Measurements from ENCODE around the gene RNF223.

RNF223 gene

GRCh38 chr1:1046767-1047166 lies 27.3 kb downstream of the RNF223 start:
- no peaks in the 10 kb centered on the region for H3K4me1 ChIP-seq (ENCODE audit: control insufficient read depth, insufficient read depth, low read length)
- H3K36me3 ChIP-seq (ENCODE audit: control insufficient read depth, insufficient read depth, low read length) = peaks cover 79% of the 10 kb centered on the region
- no peak overlapping the region for H3K9ac ChIP-seq (ENCODE audit: low read length)
- no peaks in the 10 kb centered on the region for H3K9me3 ChIP-seq (ENCODE audit: control insufficient read depth, insufficient read depth, low read depth, low read length)
- H3K27me3 ChIP-seq (ENCODE audit: control insufficient read depth, insufficient read depth, low read length) = no peaks in the 10 kb centered on the region
- no peak overlapping the region for H3K4me3 ChIP-seq (ENCODE audit: low read depth, low read length)
- no peak overlapping the region for H3K27ac ChIP-seq (ENCODE audit: low read depth, low read length)

GRCh38 chr1:1046243-1046642 lies 27.9 kb downstream of the RNF223 start:
- Histone ChIP-seq H3K36me3 (ENCODE audit: control insufficient read depth, insufficient read depth, low read length) (peaks cover 73% of the 10 kb centered on the region), H3K9ac (ENCODE audit: low read length) (no peak overlapping the region), H3K27me3 (ENCODE audit: control insufficient read depth, insufficient read depth, low read length) (no peaks in the 10 kb centered on the region), H3K27ac (ENCODE audit: low read depth, low read length) (no peak overlapping the region), H3K4me1 (ENCODE audit: control insufficient read depth, insufficient read depth, low read length) (no peaks in the 10 kb centered on the region), H3K4me3 (ENCODE audit: low read depth, low read length) (no peak overlapping the region), H3K9me3 (ENCODE audit: control insufficient read depth, insufficient read depth, low read depth, low read length) (no peaks in the 10 kb centered on the region)

GRCh38 chr1:1045129-1045528 lies 29.0 kb downstream of the RNF223 start:
- Histone ChIP-seq H3K36me3 (ENCODE audit: control insufficient read depth, insufficient read depth, low read length) (peaks cover 66% of the 10 kb centered on the region), H3K27me3 (ENCODE audit: control insufficient read depth, insufficient read depth, low read length) (peaks cover 5% of the 10 kb centered on the region), H3K9ac (ENCODE audit: low read length) (no peak overlapping the region)

GRCh38 chr1:1044455-1045078 lies 29.5 kb downstream of the RNF223 start:
- Histone ChIP-seq H3K4me1 (ENCODE audit: control insufficient read depth, insufficient read depth, low read length) (peaks cover 10% of the 10 kb centered on the region), H3K36me3 (ENCODE audit: control insufficient read depth, insufficient read depth, low read length) (peaks cover 64% of the 10 kb centered on the region)

More at GRCh38 chr1:1045129-1045528, 29.0 kb downstream of the RNF223 start:
- Histone ChIP-seq H3K27ac (ENCODE audit: low read depth, low read length) (no peak overlapping the region), H3K9me3 (ENCODE audit: control insufficient read depth, insufficient read depth, low read depth, low read length) (no peaks in the 10 kb centered on the region), H3K4me1 (ENCODE audit: control insufficient read depth, insufficient read depth, low read length) (peaks cover 4% of the 10 kb centered on the region), H3K4me3 (ENCODE audit: low read depth, low read length) (no peak overlapping the region)

GRCh38 chr1:1043921-1044320 lies 30.2 kb downstream of the RNF223 start:
- Histone ChIP-seq H3K4me1 (ENCODE audit: control insufficient read depth, insufficient read depth, low read length) (peaks cover 16% of the 10 kb centered on the region), H3K9me3 (ENCODE audit: control insufficient read depth, insufficient read depth, low read depth, low read length) (no peaks in the 10 kb centered on the region), H3K9ac (ENCODE audit: low read length) (no peak overlapping the region), H3K36me3 (ENCODE audit: control insufficient read depth, insufficient read depth, low read length) (peaks cover 59% of the 10 kb centered on the region), H3K27me3 (ENCODE audit: control insufficient read depth, insufficient read depth, low read length) (peaks cover 17% of the 10 kb centered on the region), H3K4me3 (ENCODE audit: low read depth, low read length) (no peak overlapping the region), H3K27ac (ENCODE audit: low read depth, low read length) (no peak overlapping the region)

More at GRCh38 chr1:1044455-1045078, 29.5 kb downstream of the RNF223 start:
- no peak overlapping the region for H3K27ac ChIP-seq (ENCODE audit: low read depth, low read length)
- no peak overlapping the region for H3K4me3 ChIP-seq (ENCODE audit: low read depth, low read length)
- no peak overlapping the region for H3K9ac ChIP-seq (ENCODE audit: low read length)
- H3K27me3 ChIP-seq (ENCODE audit: control insufficient read depth, insufficient read depth, low read length) = peaks cover 11% of the 10 kb centered on the region
- no peaks in the 10 kb centered on the region for H3K9me3 ChIP-seq (ENCODE audit: control insufficient read depth, insufficient read depth, low read depth, low read length)

GRCh38 chr1:1043411-1043810 lies 30.7 kb downstream of the RNF223 start:
- Histone ChIP-seq H3K4me3 (ENCODE audit: low read depth, low read length) (no peak overlapping the region), H3K27me3 (ENCODE audit: control insufficient read depth, insufficient read depth, low read length) (peaks cover 22% of the 10 kb centered on the region), H3K9me3 (ENCODE audit: control insufficient read depth, insufficient read depth, low read depth, low read length) (no peaks in the 10 kb centered on the region), H3K4me1 (ENCODE audit: control insufficient read depth, insufficient read depth, low read length) (peaks cover 17% of the 10 kb centered on the region), H3K36me3 (ENCODE audit: control insufficient read depth, insufficient read depth, low read length) (peaks cover 59% of the 10 kb centered on the region), H3K27ac (ENCODE audit: low read depth, low read length) (no peak overlapping the region), H3K9ac (ENCODE audit: low read length) (no peak overlapping the region)

- Histone ChIP-seq H3K9me3 (ENCODE audit: control insufficient read depth, insufficient read depth, low read depth, low read length) (no peaks in the 10 kb centered on the region), H3K27ac (ENCODE audit: low read depth, low read length) (no peak overlapping the region), H3K9ac (ENCODE audit: low read length) (no peak overlapping the region), H3K4me1 (ENCODE audit: control insufficient read depth, insufficient read depth, low read length) (peaks cover 17% of the 10 kb centered on the region), H3K4me3 (ENCODE audit: low read depth, low read length) (no peak overlapping the region), H3K27me3 (ENCODE audit: control insufficient read depth, insufficient read depth, low read length) (peaks cover 28% of the 10 kb centered on the region), H3K36me3 (ENCODE audit: control insufficient read depth, insufficient read depth, low read length) (peaks cover 58% of the 10 kb centered on the region)
Observed at GRCh38 chr1:1042835-1043234, 31.3 kb downstream of the RNF223 start.

GRCh38 chr1:1041873-1042272 lies 32.2 kb downstream of the RNF223 start:
- Histone ChIP-seq H3K4me3 (ENCODE audit: low read depth, low read length) (no peak overlapping the region), H3K9me3 (ENCODE audit: control insufficient read depth, insufficient read depth, low read depth, low read length) (no peaks in the 10 kb centered on the region), H3K36me3 (ENCODE audit: control insufficient read depth, insufficient read depth, low read length) (peaks cover 52% of the 10 kb centered on the region), H3K4me1 (ENCODE audit: control insufficient read depth, insufficient read depth, low read length) (peaks cover 17% of the 10 kb centered on the region), H3K27ac (ENCODE audit: low read depth, low read length) (no peak overlapping the region), H3K9ac (ENCODE audit: low read length) (no peak overlapping the region), H3K27me3 (ENCODE audit: control insufficient read depth, insufficient read depth, low read length) (peaks cover 37% of the 10 kb centered on the region)

GRCh38 chr1:1041092-1041523 lies 33.0 kb downstream of the RNF223 start:
- Histone ChIP-seq H3K27me3 (ENCODE audit: control insufficient read depth, insufficient read depth, low read length) (peaks cover 43% of the 10 kb centered on the region), H3K36me3 (ENCODE audit: control insufficient read depth, insufficient read depth, low read length) (peaks cover 48% of the 10 kb centered on the region), H3K27ac (ENCODE audit: low read depth, low read length) (no peak overlapping the region), H3K4me1 (ENCODE audit: control insufficient read depth, insufficient read depth, low read length) (peaks cover 17% of the 10 kb centered on the region), H3K9ac (ENCODE audit: low read length) (no peak overlapping the region), H3K9me3 (ENCODE audit: control insufficient read depth, insufficient read depth, low read depth, low read length) (no peaks in the 10 kb centered on the region), H3K4me3 (ENCODE audit: low read depth, low read length) (peak overlapping the region; percentile 56)

GRCh38 chr1:1040004-1040991 lies 33.8 kb downstream of the RNF223 start:
- Histone ChIP-seq H3K27ac (ENCODE audit: low read depth, low read length) (no peak overlapping the region), H3K4me1 (ENCODE audit: control insufficient read depth, insufficient read depth, low read length) (peaks cover 17% of the 10 kb centered on the region), H3K27me3 (ENCODE audit: control insufficient read depth, insufficient read depth, low read length) (peaks cover 51% of the 10 kb centered on the region), H3K9me3 (ENCODE audit: control insufficient read depth, insufficient read depth, low read depth, low read length) (no peaks in the 10 kb centered on the region), H3K4me3 (ENCODE audit: low read depth, low read length) (peak overlapping the region; percentile 65), H3K9ac (ENCODE audit: low read length) (peak overlapping the region; percentile 39), H3K36me3 (ENCODE audit: control insufficient read depth, insufficient read depth, low read length) (peaks cover 47% of the 10 kb centered on the region)

Measured in HUES6 (cell line).